A673 (cell line): ENCODE results near the gene C1QTNF9. TPM values are rescaled to one million over a fixed set of nuclear protein-coding genes. Genes with fewer than 3 reads are reported as not detected.
A peak's percentile ranks its signal among the peaks of the same experiment; 100 is the strongest.

Experiments used
- BruUV-seq: library from RNA; stranded (reverse); fragments of 400-500 nt; replicated peaks from 2 replicates; lab custom pipeline; 2021; lab: Mats Ljungman, UMichigan
- CTCF ChIA-PET: fragments of 300-600 bp; sonication (Branson Sonifier 250); formaldehyde crosslinking; loops from one replicate; lab custom pipeline; 2022; ENCODE audit warnings: antibody characterized with exemption; lab: Charles Lee
- POLR2A ChIA-PET: fragments of 300-600 bp; sonication (Branson Sonifier 250); formaldehyde crosslinking; loops from one replicate; lab custom pipeline; 2022; ENCODE audit warnings: antibody characterized with exemption; ENCODE audit not compliant: low non-redundant PET; lab: Charles Lee
- DNase-seq: peaks from one replicate; pipeline ENCODE4 v3.0.0-alpha.2; 2015; ENCODE audit warnings: low spot score
- H3K27ac ChIP-seq: fragments of 200-600 bp; sonication (generic); 2 replicates; pipeline ENCODE4 v1.5.1; 2016; ENCODE audit warnings: mixed run types, low read depth, mild to moderate bottlenecking, mixed read lengths, antibody characterized with exemption, low read length; ENCODE audit not compliant: poor library complexity, severe bottlenecking
- H3K27me3 ChIP-seq: fragments of 200-600 bp; sonication (generic); replicated peaks from 2 replicates; pipeline ENCODE4 v1.6.1; 2017; ENCODE audit warnings: mixed run types, low read depth, mild to moderate bottlenecking, mixed read lengths, antibody characterized with exemption, low read length; ENCODE audit not compliant: insufficient read depth, poor library complexity
- H3K36me3 ChIP-seq: fragments of 200-600 bp; sonication (generic); 2 replicates; pipeline ENCODE4 v1.6.1; 2016; ENCODE audit warnings: mixed run types, mild to moderate bottlenecking, mixed read lengths, antibody characterized with exemption, low read length; ENCODE audit not compliant: insufficient read depth, poor library complexity, severe bottlenecking
- H3K4me1 ChIP-seq: fragments of 200-600 bp; sonication (generic); 2 replicates; pipeline ENCODE4 v1.6.1; 2017; ENCODE audit warnings: mixed run types, mild to moderate bottlenecking, mixed read lengths, antibody characterized with exemption, low read length; ENCODE audit not compliant: insufficient read depth, poor library complexity, severe bottlenecking
- H3K4me3 ChIP-seq: fragments of 200-600 bp; sonication (generic); 2 replicates; pipeline ENCODE4 v1.5.1; 2016; ENCODE audit warnings: low read depth, mixed run types, mild to moderate bottlenecking, mixed read lengths, low read length; ENCODE audit not compliant: poor library complexity, severe bottlenecking
- H3K9me3 ChIP-seq: fragments of 200-600 bp; sonication (generic); 2 replicates; pipeline ENCODE4 v1.6.1; 2016; ENCODE audit warnings: mixed run types, low read depth, mild to moderate bottlenecking, mixed read lengths, antibody characterized with exemption, low read length; ENCODE audit not compliant: poor library complexity, severe bottlenecking
- CTCF ChIP-seq: fragments of 300-800, 200-600 bp; sonication (generic); conservative IDR thresholded peaks from 2 replicates; pipeline ENCODE4 v1.5.1; 2017; ENCODE audit warnings: low read depth, mild to moderate bottlenecking, antibody characterized with exemption, low read length, moderate library complexity, mixed read lengths
- EZH2 ChIP-seq: fragments of 200-600 bp; sonication (generic); IDR thresholded peaks from 2 replicates; pipeline ENCODE4 v1.6.1; 2017; ENCODE audit warnings: borderline replicate concordance, low read depth, mild to moderate bottlenecking, mixed read lengths, antibody characterized with exemption, low read length; ENCODE audit not compliant: poor library complexity, severe bottlenecking
- intact Hi-C: fragments of 100-400 bp; cut with micrococcal nuclease; formaldehyde crosslinking; loops from one replicate; pipeline ENCODE4 v1.10.0; 2022; ENCODE audit not compliant: unreplicated experiment
- total RNA-seq: library from RNA; stranded (reverse); gene quantifications from 2 replicates; pipeline ENCODE4 v1.2.3, GENCODE V29; 2021

C1QTNF9 gene
- total RNA-seq, 1 experiment from 2014 or later = 0.34 TPM

GRCh38 chr13:24274452-24275021 lies 34.8 kb upstream of the C1QTNF9 start:
- peak; percentile 54 for DNase-seq
- Histone ChIP-seq H3K4me1 (peaks cover 66% of the 10 kb centered on the region), H3K27me3 (no peaks in the 10 kb centered on the region), H3K27ac (peak overlapping the region; percentile 97), H3K36me3 (no peaks in the 10 kb centered on the region), H3K9me3 (no peaks in the 10 kb centered on the region), H3K4me3 (peak overlapping the region; percentile 53)
- ChIA-PET POLR2A (interaction anchor here (0.7 kb wide), 1 partner anchor 236 kb away, joined by 4 read pairs; no protein-coding TSS in a partner anchor), CTCF (interaction anchor here (0.7 kb wide), 1 partner anchor 343 kb away, joined by 3 read pairs; no protein-coding TSS in a partner anchor)
- TF ChIP-seq CTCF = no peak
- TF ChIP-seq EZH2 = no peak
- BruUV-seq = no TSS peak
- intact Hi-C loops = loop anchor here (5.0 kb wide), 1 partner anchor 898 kb away; the partner anchor contains the start of gene AMER2

GRCh38 chr13:24275041-24275440 lies 34.3 kb upstream of the C1QTNF9 start:
- Histone ChIP-seq H3K4me3 (peak overlapping the region; percentile 53), H3K36me3 (no peaks in the 10 kb centered on the region), H3K9me3 (no peaks in the 10 kb centered on the region), H3K27ac (peak overlapping the region; percentile 97), H3K4me1 (peaks cover 70% of the 10 kb centered on the region), H3K27me3 (no peaks in the 10 kb centered on the region)
- no TSS peak for BruUV-seq
- CTCF ChIA-PET = interaction anchor here (0.5 to 0.7 kb wide), 2 partner anchors 344 to 1474 kb away, joined by 3 to 4 read pairs; no protein-coding TSS in a partner anchor
- TF ChIP-seq EZH2 (no peak), CTCF (peak; percentile 29; the same call in 1 of the 2 replicates)
- peak; percentile 44 for DNase-seq
- POLR2A ChIA-PET = interaction anchor here (0.7 kb wide), 1 partner anchor 236 kb away, joined by 4 read pairs; no protein-coding TSS in a partner anchor
- intact Hi-C loops = loop anchor here (5.0 kb wide), 1 partner anchor 897 kb away; the partner anchor contains the start of gene AMER2

- intact Hi-C loops = loop anchor here (5.0 kb wide), 1 partner anchor 896 kb away; the partner anchor contains the start of gene AMER2
- peak overlapping the region; percentile 7 for H3K4me3 ChIP-seq
- H3K27ac ChIP-seq = peak overlapping the region; percentile 97
- TF ChIP-seq EZH2 (no peak), CTCF (no peak)
- DNase-seq = no peak
- H3K4me1 ChIP-seq = peaks cover 78% of the 10 kb centered on the region
- H3K9me3 ChIP-seq = no peaks in the 10 kb centered on the region
- BruUV-seq = no TSS peak
- ChIA-PET POLR2A (no interaction called here), CTCF (no interaction called here)
- peaks cover under 1% of the 10 kb centered on the region for H3K36me3 ChIP-seq
- H3K27me3 ChIP-seq = no peaks in the 10 kb centered on the region
Measured at GRCh38 chr13:24276306-24276705, 33.1 kb upstream of the C1QTNF9 start.
